ENCODE measurements around the gene TLK1. TPM values are rescaled to one million over a fixed set of nuclear protein-coding genes. Genes with fewer than 3 reads are reported as not detected.
A peak's percentile ranks its signal among the peaks of the same experiment; 100 is the strongest.

TLK1 gene
- total and polyA plus RNA-seq, 10 of the 15 experiments (the other 5 are each of a cell fraction or from before 2014, with no cell fraction given), result 25.1 to 126 (median 57.3) TPM

GRCh38 chr2:171159372-171160118 lies 1.1 kb downstream of the TLK1 start:
- Histone ChIP-seq H4K20me1 (ENCODE audit: control insufficient read depth, insufficient read depth) (peaks cover 9% of the 10 kb centered on the region; the same call in 1 of the 2 replicates), H3K27me3 (replicated peaks in 1 of 2; ENCODE audit: control insufficient read depth in 2 of 2, insufficient read depth in 2 of 2, low read length in 1 of 2) (no peaks in the 10 kb centered on the region), H3K4me2 (ENCODE audit: control insufficient read depth, insufficient read depth) (peak overlapping the region; percentile 87), H3K4me3 (peak overlapping the region; percentile 90), H3K9me3 (replicated peaks; ENCODE audit: control insufficient read depth, insufficient read depth, low read length) (no peaks in the 10 kb centered on the region), H2AFZ (ENCODE audit: control insufficient read depth, low read depth, low read length) (no peak overlapping the region), H3K79me2 (ENCODE audit: control insufficient read depth, insufficient read depth, low read length) (peaks cover 75% of the 10 kb centered on the region), H3K4me1 (ENCODE audit: control insufficient read depth, insufficient read depth, low read length) (peaks cover 26% of the 10 kb centered on the region), H3K9ac (ENCODE audit: control insufficient read depth, insufficient read depth, low read length) (peak overlapping the region; percentile 98), H3K36me3 (ENCODE audit: control insufficient read depth in 2 of 2, insufficient read depth in 2 of 2, low read length in 1 of 2) (no peaks in the 10 kb centered on the region), H3K27ac (ENCODE audit: control insufficient read depth, insufficient read depth) (peak overlapping the region; percentile 96)
- CTCF ChIA-PET, result interaction anchor here (0.6 to 11.1 kb wide), 18 partner anchors 12 to 257 kb away, joined by 3 to 92 read pairs (median 4); no protein-coding TSS in a partner anchor
- in situ Hi-C loops (cut with MboI) (loop anchor here (5.0 kb wide), 2 partner anchors 158 to 258 kb away; no protein-coding TSS in a partner anchor), intact Hi-C loops (cut with micrococcal nuclease; ENCODE audit: unreplicated experiment) (loop anchor here (1.0 to 10.0 kb wide), 5 partner anchors 72 to 365 kb away; partner anchors contain the start of genes CYBRD1, DCAF17 and METTL8)
- FAIRE-seq (no peak), ATAC-seq (peak; percentile 37), DNase-seq (ENCODE audit: low read depth, low spot score) (no peak)
- no TSS peak for BruUV-seq (replicated peaks)
- RAD21 ChIA-PET (ENCODE audit: unreplicated experiment), result interaction anchor here (0.7 to 10.2 kb wide), 20 partner anchors 10 to 375 kb away, joined by 3 to 102 read pairs (median 5); partner anchors contain the start of gene METTL8
- WGBS (ENCODE audit: insufficient coverage, insufficient replicate concordance, low lambda C conversion rate, missing lambda C conversion rate), result 2% methylated on average over 38 of the region's 38 CpGs
- SMC1A ChIA-PET (ENCODE audit: uncharacterized antibody, unreplicated experiment), result interaction anchor here (0.7 to 14.6 kb wide), 21 partner anchors 10 to 257 kb away, joined by 3 to 236 read pairs (median 7); no protein-coding TSS in a partner anchor
- POLR2A ChIA-PET, result interaction anchor here (0.6 to 11.0 kb wide), 8 partner anchors 9 to 257 kb away, joined by 3 to 143 read pairs (median 6); no protein-coding TSS in a partner anchor
- TF ChIP-seq IKZF2 (IDR thresholded peaks at IDR 0.05) (peak in 1 of 2 experiments; percentile 30; a peak in 1 of 4 replicates), SP1 (IDR thresholded peaks at IDR 0.05; ENCODE audit: low read depth, low read length) (no peak), PBX3 (IDR thresholded peaks at IDR 0.05; ENCODE audit: insufficient replicate concordance, low read depth, low read length) (no peak), CBX3 (IDR thresholded peaks at IDR 0.05; ENCODE audit: borderline replicate concordance, low read depth) (no peak), PAX5 (IDR thresholded peaks at IDR 0.05; ENCODE audit: borderline replicate concordance, low read depth, low read length) (no peak), KAT2A (conservative IDR thresholded peaks at IDR 0.05; ENCODE audit: control insufficient read depth, low read depth, low read length) (no peak), CTCF (IDR thresholded peaks at IDR 0.05 in 2 of 3, conservative IDR thresholded peaks at IDR 0.05 in 1 of 3; ENCODE audit: control insufficient read depth in 2 of 3, extremely low read depth in 1 of 3, insufficient read depth in 1 of 3, low read depth in 3 of 3, low read length in 3 of 3) (peak; percentile 54 to 69 (median 61)), NBN (IDR thresholded peaks at IDR 0.05) (0 out of 2 replicates have a peak, but pooled peaks have one; percentile 56), SMAD5 (IDR thresholded peaks at IDR 0.05; ENCODE audit: low read depth) (0 out of 2 replicates have a peak, but pooled peaks have one; percentile 12), BCLAF1 (IDR thresholded peaks at IDR 0.05) (no peak), ASH2L (IDR thresholded peaks at IDR 0.05; ENCODE audit: borderline replicate concordance, low read depth) (0 out of 2 replicates have a peak, but pooled peaks have one; percentile 21), MYB (IDR thresholded peaks at IDR 0.05; ENCODE audit: borderline replicate concordance, low read depth, low read length) (no peak), NRF1 (conservative IDR thresholded peaks at IDR 0.05; ENCODE audit: low read depth, low read length) (no peak), TCF7 (IDR thresholded peaks at IDR 0.05; ENCODE audit: borderline replicate concordance) (no peak), CBFB (IDR thresholded peaks at IDR 0.05; ENCODE audit: low read depth) (0 out of 2 replicates have a peak, but pooled peaks have one; percentile 39), SUZ12 (IDR thresholded peaks at IDR 0.05; ENCODE audit: unreplicated experiment) (no peak), BHLHE40 (IDR thresholded peaks at IDR 0.05; ENCODE audit: borderline replicate concordance in 1 of 2, low read depth in 2 of 2, low read length in 1 of 2) (no peak)
